Ovary (tissue), 9 donors: ENCODE results near the gene MECR. TPM values are rescaled to one million over a fixed set of nuclear protein-coding genes. Genes with fewer than 3 reads are reported as not detected.

Experiments used
- DNase-seq, 5 donors: peaks; one replicate each; pipeline ENCODE4 v3.0.0-alpha.2; 2019 to 2020
- H3K27ac ChIP-seq, 2 donors: fragments of 200-600 bp; one replicate each; pipeline versions ENCODE4 v1.5.1 to v1.8.0; 2019 to 2022
- H3K27me3 ChIP-seq: fragments of 200-600 bp; one replicate; pipeline ENCODE4 v1.8.0; 2022
- H3K36me3 ChIP-seq: fragments of 200-600 bp; sonication (generic); one replicate; pipeline ENCODE4 v1.5.1; 2019
- H3K4me1 ChIP-seq: one replicate; pipeline ENCODE4 v1.8.1; 2013; ENCODE audit warnings: mild to moderate bottlenecking, moderate library complexity; ENCODE audit not compliant: insufficient read depth
- H3K4me3 ChIP-seq: fragments of 200-600 bp; sonication (generic); one replicate; pipeline ENCODE4 v1.5.1; 2017
- H3K9me3 ChIP-seq, 2 donors: fragments of 200-600 bp in 1 of 2; sonication (generic) in 1 of 2; one replicate each; pipeline versions ENCODE4 v1.5.1 to v1.8.1; 2013 to 2019; ENCODE audit warnings: mild to moderate bottlenecking in 1 of 2, moderate library complexity in 1 of 2
- CTCF ChIP-seq, 3 donors: fragments of 450-650 bp in 2 of 3; fragments of 200-600 bp in 1 of 3; IDR thresholded peaks; one replicate each; pipeline versions ENCODE4 v1.5.1 to v1.8.0; 2016 to 2022; ENCODE audit warnings: antibody characterized with exemption in 3 of 3, mild to moderate bottlenecking in 1 of 3
- EP300 ChIP-seq: sonication (generic); formaldehyde crosslinking; IDR thresholded peaks from one replicate; pipeline ENCODE4 v1.6.1; 2017; ENCODE audit warnings: antibody characterized with exemption
- POLR2A ChIP-seq: fragments of 450-650 bp; IDR thresholded peaks from one replicate; pipeline ENCODE4 v1.6.1; 2017; ENCODE audit warnings: antibody characterized with exemption, mild to moderate bottlenecking, moderate library complexity
- WGBS, 3 donors: extraction: QIAGEN DNeasy Blood & Tissue Kit in 1 of 3; methylation state at CpG; one replicate each; pipeline versions ENCODE4 v1.1.5 to v1.1.7; 2013 to 2017; 5-methylcytosine and 5-hydroxymethylcytosine counted together
- intact Hi-C, 4 donors: fragments of 100-400 bp; cut with DNase I; formaldehyde crosslinking; loops; one replicate each; pipeline versions ENCODE4 v1.11.0 to v1.15.1; 2022 to 2023
- polyA plus RNA-seq, 2 donors: library from polyadenylated mRNA; stranded (reverse); fragments of 200-250 nt in 1 of 2; fragments of 350-450 nt in 1 of 2; fragmentation: Illumina TruSeq in 1 of 2; extraction: RNeasy Lipid Tissue Mini Kit (QIAGEN cat#74804) in 1 of 2; gene quantifications; one replicate each; pipeline ENCODE4 v1.2.3, GENCODE V29; 2013 to 2014
- small RNA-seq: library from RNA; depleted of rRNA; stranded (forward); fragments of <200 nt; gene quantifications from one replicate; pipeline ENCODE3, GENCODE V24; 2016
- total RNA-seq, 7 donors: library from RNA; depleted of rRNA in 2 of 7; stranded (reverse); fragments of >200 nt in 2 of 7; fragmentation: NEBNext Ultra II Directional in 3 of 7; extraction: Animal tissue kit (Norgen Biotek cat#: 25700) in 3 of 7; gene quantifications; one replicate each; pipeline versions ENCODE4 v1.1.0 to v1.2.4, GENCODE V29; 2016 to 2023
- donor health status: DM: no; HTN: no; CAD: no; lungs with moderate emphysema.
- donor health status: DM: no; HTN: no; CAD: no.
- donor health status: Bipolar disorder and iron deficiency.
- donor health status: DM: yes; HTN: yes; CAD: no.
- donor health status: DM: no; HTN: no; CAD: no.
- donor health status: DM: yes; HTN: yes; CAD: no.

The MECR gene
- total and polyA plus RNA-seq, 9 donors, result 11.9 to 33.9 (median 20.2) TPM

DNA sequence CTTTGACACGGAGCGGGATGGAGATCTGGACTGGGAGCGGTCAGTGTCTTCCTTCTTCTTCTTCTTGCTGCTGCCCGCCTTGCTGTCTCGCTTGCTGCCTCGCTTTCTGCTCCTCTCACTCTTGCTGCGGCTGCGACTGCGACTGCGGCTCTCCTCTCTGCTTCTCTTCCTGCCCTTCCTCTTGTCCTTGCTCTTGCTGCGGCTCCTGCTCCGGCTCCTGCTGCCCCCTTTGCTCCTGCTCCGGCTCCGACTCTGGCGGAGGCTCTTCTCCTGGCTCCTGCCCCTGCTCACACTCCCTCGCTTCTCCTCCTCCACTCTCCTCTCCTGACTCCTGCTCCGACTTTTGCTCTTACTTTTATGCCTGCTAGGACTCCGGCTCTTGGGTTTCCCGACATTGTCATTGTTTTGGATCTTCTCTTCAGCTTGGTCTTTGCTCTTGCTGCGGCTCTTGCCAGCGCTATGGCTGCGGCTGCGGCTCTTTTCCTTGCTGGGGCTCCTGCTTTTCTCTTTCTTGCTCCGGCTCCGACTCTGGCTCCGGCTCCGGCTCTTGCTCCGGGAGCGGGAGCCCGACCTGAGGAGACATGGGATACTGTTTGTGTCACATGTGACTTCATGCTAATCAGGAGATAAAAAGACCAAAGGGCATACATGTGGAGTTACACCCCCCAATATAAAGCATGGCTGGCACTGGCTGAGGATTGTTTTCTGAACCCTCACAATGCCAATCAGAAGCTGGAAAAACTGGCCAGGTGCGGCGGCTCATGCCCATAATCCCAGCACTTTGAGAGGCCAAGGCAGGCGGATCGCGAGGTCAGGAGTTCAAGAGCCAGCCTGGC lies 81.9 kb downstream of the MECR start:
- Histone ChIP-seq H3K36me3 (no peaks in the 10 kb centered on the region), H3K27me3 (no peaks in the 10 kb centered on the region), H3K4me1 (no peaks in the 10 kb centered on the region), H3K27ac (no peak overlapping the region), H3K4me3 (no peak overlapping the region), H3K9me3 (no peaks in the 10 kb centered on the region)
- no peak for DNase-seq
- no peak for TF ChIP-seq EP300
- TF ChIP-seq CTCF (IDR thresholded peaks at IDR 0.05), result no peak
- intact Hi-C loops, result no loop called here
- 92 to 95% (median 94%) methylated on average over 35 of the region's 35 CpGs for WGBS, 3 donors

- Histone ChIP-seq H3K9me3 (no peaks in the 10 kb centered on the region), H3K4me3 (no peak overlapping the region), H3K27me3 (no peaks in the 10 kb centered on the region), H3K27ac (no peak overlapping the region), H3K36me3 (no peaks in the 10 kb centered on the region), H3K4me1 (no peaks in the 10 kb centered on the region)
- TF ChIP-seq EP300 (no peak), CTCF (IDR thresholded peaks at IDR 0.05) (no peak), POLR2A (no peak)
- no peak for DNase-seq
- intact Hi-C loops, result no loop called here
- whole genome bisulfite sequencing, 3 donors, result 64 to 70% (median 64%) methylated on average over 8 of the region's 8 CpGs
Observed at GRCh38 chr1:29145739-29146437, 84.8 kb downstream of the MECR start.

- intact Hi-C loops, result no loop called here
- no peaks in the 10 kb centered on the region for H3K36me3 ChIP-seq
- H3K27me3 ChIP-seq, result no peaks in the 10 kb centered on the region
- H3K4me3 ChIP-seq, result no peak overlapping the region
- 90 to 98% (median 96%) methylated on average over 2 of the region's 2 CpGs for WGBS, 3 donors
- H3K4me1 ChIP-seq, result no peaks in the 10 kb centered on the region
- no peaks in the 10 kb centered on the region for H3K9me3 ChIP-seq
- TF ChIP-seq POLR2A, result no peak
- no peak for TF ChIP-seq EP300
- TF ChIP-seq CTCF (IDR thresholded peaks at IDR 0.05), result no peak
- no peak for DNase-seq
- H3K27ac ChIP-seq, result no peak overlapping the region
Observed at GRCh38 chr1:29144178-29144577, 86.6 kb downstream of the MECR start.

DNA sequence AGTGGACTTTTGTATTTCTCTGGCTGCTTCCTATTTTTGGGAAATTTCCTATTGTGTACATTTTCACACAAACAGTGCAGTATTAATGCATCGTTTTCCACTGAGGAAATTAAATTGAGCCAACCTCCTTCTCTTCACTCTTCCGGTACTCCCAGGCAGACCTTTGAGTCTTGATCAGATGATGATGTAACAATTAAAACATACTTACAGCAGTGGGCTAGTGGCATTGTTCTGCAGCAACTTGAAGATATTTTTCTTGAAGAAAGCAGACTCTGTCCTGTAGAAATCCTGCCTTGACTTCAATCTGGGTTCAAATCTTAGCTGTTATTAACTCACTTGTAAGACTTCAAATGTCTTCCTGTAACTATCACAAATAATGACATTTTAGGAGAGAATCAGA lies 88.0 kb downstream of the MECR start:
- no peak for TF ChIP-seq EP300
- TF ChIP-seq CTCF (IDR thresholded peaks at IDR 0.05), result no peak
- TF ChIP-seq POLR2A, result no peak
- DNase-seq, result no peak
- no peaks in the 10 kb centered on the region for H3K9me3 ChIP-seq
- no peak overlapping the region for H3K4me3 ChIP-seq
- H3K36me3 ChIP-seq, result no peaks in the 10 kb centered on the region
- no peaks in the 10 kb centered on the region for H3K4me1 ChIP-seq
- intact Hi-C loops, result no loop called here
- no peak overlapping the region for H3K27ac ChIP-seq
- WGBS, 3 donors, result 75 to 82% (median 75%) methylated on average over 2 of the region's 2 CpGs
- H3K27me3 ChIP-seq, result no peaks in the 10 kb centered on the region

Small RNA genes within 50 kb of the gene (small RNA-seq; reads per million reads assigned to genes)
- not detected for gene RF02271

Other genes starting within 250 kb of the MECR start
- gene TMEM200B, start 107.0 kb downstream of the MECR start, total RNA-seq, result 10 to 100 TPM; 16.2 to 65.9 (median 32.6) TPM
- gene TMEM200B, start 107.0 kb downstream of the MECR start, polyA plus RNA-seq, result 10 to 100 TPM; 22.6 to 26.3 TPM
- 100 to 1,000 TPM in 1 of 7 donors, 10 to 100 TPM in 6; 55.2 to 111 (median 88.2) TPM for gene SRSF4, start 49.0 kb downstream of the MECR start, total RNA-seq
- gene SRSF4, start 49.0 kb downstream of the MECR start, polyA plus RNA-seq, result 100 to 1,000 TPM in 1 of 2 donors, 10 to 100 TPM in 1; 70.5 to 135 TPM
- 10 to 100 TPM; 19.5 to 45.2 (median 35.2) TPM for gene PTPRU, start 5.6 kb upstream of the MECR start, total RNA-seq
- 10 to 100 TPM in 1 of 2 donors, 1 to 10 TPM in 1; 2.9 to 16.2 TPM for gene PTPRU, start 5.6 kb upstream of the MECR start, polyA plus RNA-seq